GM13977 (cell line): Measurements from ENCODE around the gene FCHSD2.
A peak's percentile ranks its signal among the peaks of the same experiment; 100 is the strongest.

Experiments used
- DNase-seq: peaks from one replicate; pipeline ENCODE4 v3.0.0; 2012; ENCODE audit warnings: low spot score
- in situ Hi-C: fragments of 300-500 bp; cut with MboI; formaldehyde crosslinking; loops from one replicate; pipeline ENCODE4 v1.12.0; 2022; ENCODE audit warnings: low sequenced_read_pairs, low pct_unique_long_range_greater_than_20kb, mixed read lengths, inconsistent platforms; ENCODE audit not compliant: unreplicated experiment
- TF ChIP-seq, protein P1 (sequence below): IDR thresholded peaks from 2 replicates; pipeline ENCODE4 v1.5.1; 2012; ENCODE audit warnings: mild to moderate bottlenecking, control low read depth; ENCODE audit not compliant: insufficient read depth; ENCODE audit errors: extremely low read depth, missing control alignments

FCHSD2 gene

GRCh38 chr11:72805216-72805615 is 336.9 kb downstream of the FCHSD2 start:
- DNase-seq: no peak
- in situ Hi-C loops: no loop called here
- TF ChIP-seq, protein P1, sequence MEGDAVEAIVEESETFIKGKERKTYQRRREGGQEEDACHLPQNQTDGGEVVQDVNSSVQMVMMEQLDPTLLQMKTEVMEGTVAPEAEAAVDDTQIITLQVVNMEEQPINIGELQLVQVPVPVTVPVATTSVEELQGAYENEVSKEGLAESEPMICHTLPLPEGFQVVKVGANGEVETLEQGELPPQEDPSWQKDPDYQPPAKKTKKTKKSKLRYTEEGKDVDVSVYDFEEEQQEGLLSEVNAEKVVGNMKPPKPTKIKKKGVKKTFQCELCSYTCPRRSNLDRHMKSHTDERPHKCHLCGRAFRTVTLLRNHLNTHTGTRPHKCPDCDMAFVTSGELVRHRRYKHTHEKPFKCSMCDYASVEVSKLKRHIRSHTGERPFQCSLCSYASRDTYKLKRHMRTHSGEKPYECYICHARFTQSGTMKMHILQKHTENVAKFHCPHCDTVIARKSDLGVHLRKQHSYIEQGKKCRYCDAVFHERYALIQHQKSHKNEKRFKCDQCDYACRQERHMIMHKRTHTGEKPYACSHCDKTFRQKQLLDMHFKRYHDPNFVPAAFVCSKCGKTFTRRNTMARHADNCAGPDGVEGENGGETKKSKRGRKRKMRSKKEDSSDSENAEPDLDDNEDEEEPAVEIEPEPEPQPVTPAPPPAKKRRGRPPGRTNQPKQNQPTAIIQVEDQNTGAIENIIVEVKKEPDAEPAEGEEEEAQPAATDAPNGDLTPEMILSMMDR: no peak

- in situ Hi-C loops: no loop called here
These were observed 339.3 kb downstream of the FCHSD2 start for GRCh38 chr11:72802822-72803221.

DNA sequence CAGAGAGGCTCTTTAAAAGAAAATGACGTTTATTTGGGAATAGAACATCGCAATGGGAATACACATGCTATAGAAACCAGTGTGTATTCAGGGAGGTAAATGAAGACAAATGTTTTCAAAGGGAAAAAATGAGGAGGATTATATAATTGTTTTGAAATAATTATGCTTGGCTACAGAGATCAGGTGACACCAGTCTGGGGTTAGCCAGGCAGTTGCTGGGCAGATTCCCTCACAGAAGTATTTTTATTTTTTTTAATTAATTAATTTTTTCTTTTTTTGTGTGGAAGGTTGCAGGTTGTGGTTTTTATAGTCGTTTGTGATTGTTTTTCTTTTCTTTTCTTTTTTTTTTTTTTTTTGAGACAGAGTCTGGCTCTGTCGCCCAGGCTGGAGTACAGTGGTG is 342.7 kb downstream of the FCHSD2 start:
- DNase-seq: no peak
- TF ChIP-seq, protein P1: no peak
- in situ Hi-C loops: no loop called here

More at GRCh38 chr11:72802822-72803221, 339.3 kb downstream of the FCHSD2 start:
- TF ChIP-seq, protein P1: no peak
- DNase-seq: no peak

- in situ Hi-C loops: no loop called here
- no peak for DNase-seq
- TF ChIP-seq, protein P1: no peak
These were observed 343.8 kb downstream of the FCHSD2 start for GRCh38 chr11:72798361-72798760.

GRCh38 chr11:72793425-72794367 is 348.4 kb downstream of the FCHSD2 start, which contains the start of gene STARD10:
STARD10 (minus strand) TSS chr11:72794047; CDS start chr11:72781181, 12,866 bp downstream.
- TF ChIP-seq, protein P1: peak; percentile 81
- in situ Hi-C loops: loop anchor here (5.0 kb wide), 1 partner anchor 66 kb away; no protein-coding TSS in a partner anchor

DNA sequence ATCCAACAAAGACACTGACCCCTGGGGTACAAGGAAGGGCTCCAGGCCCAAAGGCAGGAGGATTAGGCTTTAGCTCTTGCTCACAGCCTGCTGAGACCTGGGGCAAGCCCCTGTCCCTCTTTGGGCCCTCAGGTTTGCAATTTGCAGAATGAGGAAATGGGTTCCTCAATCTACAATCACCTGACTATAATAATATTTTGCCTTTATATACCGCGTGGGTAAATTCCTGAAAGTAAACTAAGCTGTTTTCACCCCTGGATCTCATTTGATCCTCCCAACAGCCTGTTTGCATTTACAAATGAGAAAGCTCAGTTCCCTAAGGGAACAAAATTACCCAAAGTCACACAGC is 349.1 kb downstream of the FCHSD2 start:
- in situ Hi-C loops: loop anchor here (5.0 kb wide), 1 partner anchor 66 kb away; no protein-coding TSS in a partner anchor
- TF ChIP-seq, protein P1: no peak
- DNase-seq: peak; percentile 7

More at GRCh38 chr11:72793425-72794367, 348.4 kb downstream of the FCHSD2 start, which contains the start of gene STARD10:
- DNase-seq: peak; percentile 96
